GM18511 (cell line): Measurements from ENCODE around the gene HEBP1.
"Not testable (repeated sequence)": the region's sequence is repeated elsewhere in the genome, so short reads cannot be mapped to it uniquely, and the experiment has no call there.

Experiments used
- ATAC-seq: cut with Tn5 transposase; IDR thresholded peaks from one replicate; pipeline ENCODE4 v1.9.1; 2021; ENCODE audit warnings: mild to moderate bottlenecking, moderate library complexity; ENCODE audit not compliant: unreplicated experiment

Gene HEBP1

GRCh38 chr12:12999959-13000615 lies at the start of gene HEBP1:
Gene HEBP1, minus strand, starts transcription at chr12:13000265. Its CDS starts 151 bp downstream, at chr12:13000114.
- ATAC-seq: peak; percentile 89

GRCh38 chr12:13049816-13050215 lies 49.8 kb upstream of the HEBP1 start:
- no peak for ATAC-seq

GRCh38 chr12:13046964-13047363 lies 46.9 kb upstream of the HEBP1 start:
- no peak for ATAC-seq

GRCh38 chr12:13045816-13046215 lies 45.8 kb upstream of the HEBP1 start:
- ATAC-seq: no peak

- ATAC-seq: no peak
Observed at GRCh38 chr12:13044906-13045299, 44.8 kb upstream of the HEBP1 start.

- ATAC-seq: peak; percentile 93
Observed at GRCh38 chr12:13044002-13044905, 44.2 kb upstream of the HEBP1 start, which contains the start of gene FAM234B. Gene FAM234B, plus strand, starts transcription at chr12:13044381. Its CDS starts 23 bp downstream, at chr12:13044404.

GRCh38 chr12:13042666-13043230 lies 42.7 kb upstream of the HEBP1 start:
- no peak for ATAC-seq

GRCh38 chr12:13041224-13041623 lies 41.2 kb upstream of the HEBP1 start:
- no peak for ATAC-seq

GRCh38 chr12:13039328-13039956 lies 39.4 kb upstream of the HEBP1 start:
- no peak for ATAC-seq

- no peak for ATAC-seq
Observed at GRCh38 chr12:13038491-13039161, 38.6 kb upstream of the HEBP1 start.

- no peak for ATAC-seq
Observed at GRCh38 chr12:13036881-13037280, 36.8 kb upstream of the HEBP1 start.

- ATAC-seq: not testable (repeated sequence)
Observed at GRCh38 chr12:13035335-13035734, 35.3 kb upstream of the HEBP1 start.

- ATAC-seq: no peak
Observed at GRCh38 chr12:13033476-13033875, 33.4 kb upstream of the HEBP1 start.

GRCh38 chr12:13032164-13032563 lies 32.1 kb upstream of the HEBP1 start:
- no peak for ATAC-seq

- ATAC-seq: no peak
Observed at GRCh38 chr12:13030541-13031291, 30.7 kb upstream of the HEBP1 start.

- no peak for ATAC-seq
Observed at GRCh38 chr12:13028825-13029570, 28.9 kb upstream of the HEBP1 start.

GRCh38 chr12:13027508-13027907 lies 27.4 kb upstream of the HEBP1 start:
- no peak for ATAC-seq

- ATAC-seq: no peak
Observed at GRCh38 chr12:13027032-13027431, 27.0 kb upstream of the HEBP1 start.

GRCh38 chr12:13026286-13026685 lies 26.2 kb upstream of the HEBP1 start:
- no peak for ATAC-seq
